Endothelial cell of umbilical vein (primary cell): ENCODE results near the gene AKT1. TPM values are rescaled to one million over a fixed set of nuclear protein-coding genes. Genes with fewer than 3 reads are reported as not detected.
"Not testable (repeated sequence)": the region's sequence is repeated elsewhere in the genome, so short reads cannot be mapped to it uniquely, and the experiment has no call there.

Source experiments
- BruUV-seq: library from RNA; stranded (reverse); fragments of 400-500 nt; replicated peaks from 2 replicates; lab custom pipeline; 2021; lab: Mats Ljungman, UMichigan
- CTCF ChIA-PET: fragments of 300-600, 350-600 bp; sonication (Branson Sonifier 250); formaldehyde crosslinking; loops from one replicate; lab custom pipeline; 2021; ENCODE audit warnings: antibody characterized with exemption, inconsistent platforms; lab: Charles Lee
- POLR2A ChIA-PET: fragments of 300-600, 350-600 bp; sonication (Branson Sonifier 250); formaldehyde crosslinking; loops from one replicate; lab custom pipeline; 2021; ENCODE audit warnings: antibody characterized with exemption, inconsistent platforms; lab: Charles Lee
- DNase-seq: peaks from one replicate; pipeline ENCODE4 v3.0.0-alpha.2; 2011; ENCODE audit warnings: low read depth, low spot score
- FAIRE-seq: peaks from 2 replicates; lab custom pipeline; 2011; peaks lifted over from hg19 to GRCh38; lab: Jason Lieb, UNC
- H2AFZ ChIP-seq: 2 replicates; pipeline ENCODE4 v1.6.0; 2012; ENCODE audit warnings: low read depth, low read length, control low read depth, inconsistent platforms
- H3K27ac ChIP-seq: 2 replicates; pipeline ENCODE4 v1.5.1; 2011; ENCODE audit warnings: low read depth, mild to moderate bottlenecking, control low read depth, low read length, moderate library complexity; ENCODE audit not compliant: insufficient read depth
- H3K27me3 ChIP-seq, 2 experiments: 2 replicates each; pipeline versions ENCODE4 v1.6.0 to v1.6.1; 2011; ENCODE audit warnings: low read length in 2 of 2, mixed read lengths in 1 of 2; ENCODE audit not compliant: control insufficient read depth in 2 of 2, insufficient read depth in 2 of 2
- H3K36me3 ChIP-seq, 2 experiments: 2 replicates in 1 of 2; 3 replicates in 1 of 2; pipeline ENCODE4 v1.5.1; 2011; ENCODE audit warnings: low read length in 2 of 2, mild to moderate bottlenecking in 1 of 2, moderate library complexity in 1 of 2; ENCODE audit not compliant: control insufficient read depth in 2 of 2, insufficient read depth in 2 of 2; ENCODE audit errors: extremely low read depth in 1 of 2
- H3K4me1 ChIP-seq: 3 replicates; pipeline ENCODE4 v1.5.1; 2011; ENCODE audit warnings: mild to moderate bottlenecking, low read length; ENCODE audit not compliant: control insufficient read depth, insufficient read depth; ENCODE audit errors: extremely low read depth
- H3K4me2 ChIP-seq: 2 replicates; pipeline ENCODE4 v1.6.1; 2011; ENCODE audit warnings: low read length, control low read depth, mixed read lengths; ENCODE audit not compliant: insufficient read depth
- H3K4me3 ChIP-seq, 3 experiments: fragments of 200-600 bp in 1 of 3; sonication (generic), shearing (Covaris generic) in 1 of 3; replicated peaks in 1 of 3; 2 replicates each; pipeline ENCODE4 v1.5.1; 2011 to 2016; ENCODE audit warnings: control low read depth in 3 of 3, low read length in 3 of 3, mild to moderate bottlenecking in 2 of 3, inconsistent platforms in 1 of 3, low read depth in 1 of 3, moderate library complexity in 1 of 3; ENCODE audit not compliant: insufficient read depth in 1 of 3
- H3K79me2 ChIP-seq: 2 replicates; pipeline ENCODE4 v1.6.0; 2012; ENCODE audit warnings: low read length, inconsistent platforms; ENCODE audit not compliant: control insufficient read depth, insufficient read depth
- H3K9ac ChIP-seq: replicated peaks from 2 replicates; pipeline ENCODE3; 2011; ENCODE audit warnings: low read length, control low read depth; ENCODE audit not compliant: insufficient read depth; ENCODE audit errors: extremely low read depth
- H3K9me1 ChIP-seq: replicated peaks from 3 replicates; pipeline ENCODE4 v1.6.0; 2011; ENCODE audit warnings: mild to moderate bottlenecking, low read length; ENCODE audit not compliant: control insufficient read depth, insufficient read depth; ENCODE audit errors: extremely low read depth
- H3K9me3 ChIP-seq: replicated peaks from 2 replicates; pipeline ENCODE4 v1.5.1; 2012; ENCODE audit warnings: low read length, inconsistent platforms; ENCODE audit not compliant: control insufficient read depth, insufficient read depth
- H4K20me1 ChIP-seq: replicated peaks from 2 replicates; pipeline ENCODE3; 2011; ENCODE audit warnings: mild to moderate bottlenecking, low read length; ENCODE audit not compliant: control insufficient read depth, insufficient read depth; ENCODE audit errors: extremely low read depth
- EZH2 ChIP-seq: IDR thresholded peaks from 2 replicates; pipeline ENCODE4 v1.6.1; 2012; ENCODE audit warnings: borderline replicate concordance, low read depth, mild to moderate bottlenecking, moderate library complexity, low read length, inconsistent platforms; ENCODE audit not compliant: severe bottlenecking
- FOS ChIP-seq: IDR thresholded peaks from 2 replicates; pipeline ENCODE4 v1.6.1; 2011; ENCODE audit warnings: mild to moderate bottlenecking, low read length, moderate library complexity, borderline replicate concordance; ENCODE audit not compliant: insufficient read depth
- GATA2 ChIP-seq: IDR thresholded peaks from 2 replicates; pipeline ENCODE4 v1.7.0; 2011; ENCODE audit warnings: low read depth, mild to moderate bottlenecking, moderate library complexity, mixed read lengths, low read length; ENCODE audit not compliant: insufficient read length, insufficient read depth
- JUN ChIP-seq: IDR thresholded peaks from 2 replicates; pipeline ENCODE4 v1.6.1; 2011; ENCODE audit warnings: borderline replicate concordance, low read depth; ENCODE audit not compliant: insufficient read length, insufficient read depth
- MYC ChIP-seq: IDR thresholded peaks from one replicate; pipeline ENCODE4 v1.6.1; 2011; ENCODE audit warnings: mild to moderate bottlenecking, low read depth, low read length
- POLR2A ChIP-seq: IDR thresholded peaks from 2 replicates; pipeline ENCODE4 v1.6.1; 2012; ENCODE audit warnings: low read depth, mild to moderate bottlenecking, control low read depth, low read length
- POLR2AphosphoS5 ChIP-seq: IDR thresholded peaks from 2 replicates; pipeline ENCODE4 v1.6.1; 2012; ENCODE audit warnings: low read depth, mild to moderate bottlenecking, control low read depth, low read length, moderate library complexity; ENCODE audit not compliant: insufficient read depth
- dilution Hi-C: fragments of 300-500 bp; cut with MboI; formaldehyde crosslinking; loops from one replicate; pipeline ENCODE4 v1.15.0; 2019; ENCODE audit warnings: low sequenced_read_pairs; ENCODE audit not compliant: extremely low pct_ligation_motif_present
- intact Hi-C: fragments of 100-400 bp; cut with micrococcal nuclease; formaldehyde crosslinking; loops from one replicate; pipeline ENCODE4 v1.10.0; 2022
- polyA plus RNA-seq, 4 experiments: library from polyadenylated mRNA; depleted of rRNA in 3 of 4; stranded (reverse) in 3 of 4; unstranded in 1 of 4; fragments of >200 nt; gene quantifications; 2 replicates each; pipeline versions ENCODE4 v1.2.1 to v1.2.3, GENCODE V29; 2011 to 2012; ENCODE audit warnings: missing spikeins in 1 of 4
- total RNA-seq: library from RNA; stranded (reverse); gene quantifications from 2 replicates; pipeline ENCODE4 v1.2.3, GENCODE V29; 2021
- TF ChIP-seq, protein P1 (sequence below), 2 donors: IDR thresholded peaks; 1 replicate in 1 of 2; 2 replicates in 1 of 2; pipeline ENCODE4 v1.5.1; 2011; ENCODE audit warnings: low read length in 2 of 2, mild to moderate bottlenecking in 2 of 2, moderate library complexity in 2 of 2, control low read depth in 1 of 2, inconsistent platforms in 1 of 2, low read depth in 1 of 2; ENCODE audit not compliant: insufficient read depth in 1 of 2; ENCODE audit errors: extremely low read depth in 1 of 2
- TF ChIP-seq, protein P2 (sequence below): IDR thresholded peaks from 2 replicates; pipeline ENCODE4 v1.6.1; 2011; ENCODE audit not compliant: insufficient read depth, insufficient read length

The AKT1 gene
- total and polyA plus RNA-seq, 2 donors (not counting 3 experiments of a cell fraction or from before 2014, with no cell fraction given): 177 to 191 TPM

GRCh38 chr14:104729835-104730181 lies 65.7 kb downstream of the AKT1 start:
- H3K4me1 ChIP-seq: peaks cover 4% of the 10 kb centered on the region
- DNase-seq: no peak
- dilution Hi-C loops: no loop called here
- no peak overlapping the region for H2AFZ ChIP-seq
- no peaks in the 10 kb centered on the region for H3K9me1 ChIP-seq
- no peak overlapping the region for H3K4me2 ChIP-seq
- H3K79me2 ChIP-seq: no peaks in the 10 kb centered on the region
- no peak overlapping the region for H3K4me3 ChIP-seq
- H3K27ac ChIP-seq: no peak overlapping the region
- no peaks in the 10 kb centered on the region for H3K9me3 ChIP-seq
- TF ChIP-seq POLR2AphosphoS5 (no peak), GATA2 (no peak), POLR2A (no peak), FOS (no peak), EZH2 (no peak), JUN (no peak), MYC (no peak)
- TF ChIP-seq, protein P1, sequence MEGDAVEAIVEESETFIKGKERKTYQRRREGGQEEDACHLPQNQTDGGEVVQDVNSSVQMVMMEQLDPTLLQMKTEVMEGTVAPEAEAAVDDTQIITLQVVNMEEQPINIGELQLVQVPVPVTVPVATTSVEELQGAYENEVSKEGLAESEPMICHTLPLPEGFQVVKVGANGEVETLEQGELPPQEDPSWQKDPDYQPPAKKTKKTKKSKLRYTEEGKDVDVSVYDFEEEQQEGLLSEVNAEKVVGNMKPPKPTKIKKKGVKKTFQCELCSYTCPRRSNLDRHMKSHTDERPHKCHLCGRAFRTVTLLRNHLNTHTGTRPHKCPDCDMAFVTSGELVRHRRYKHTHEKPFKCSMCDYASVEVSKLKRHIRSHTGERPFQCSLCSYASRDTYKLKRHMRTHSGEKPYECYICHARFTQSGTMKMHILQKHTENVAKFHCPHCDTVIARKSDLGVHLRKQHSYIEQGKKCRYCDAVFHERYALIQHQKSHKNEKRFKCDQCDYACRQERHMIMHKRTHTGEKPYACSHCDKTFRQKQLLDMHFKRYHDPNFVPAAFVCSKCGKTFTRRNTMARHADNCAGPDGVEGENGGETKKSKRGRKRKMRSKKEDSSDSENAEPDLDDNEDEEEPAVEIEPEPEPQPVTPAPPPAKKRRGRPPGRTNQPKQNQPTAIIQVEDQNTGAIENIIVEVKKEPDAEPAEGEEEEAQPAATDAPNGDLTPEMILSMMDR (IDR thresholded peaks at IDR 0.05; ENCODE audit: extremely low read depth in 1 of 2, insufficient read depth in 1 of 2, low read depth in 1 of 2, low read length in 2 of 2): no peak
- TF ChIP-seq, protein P2, sequence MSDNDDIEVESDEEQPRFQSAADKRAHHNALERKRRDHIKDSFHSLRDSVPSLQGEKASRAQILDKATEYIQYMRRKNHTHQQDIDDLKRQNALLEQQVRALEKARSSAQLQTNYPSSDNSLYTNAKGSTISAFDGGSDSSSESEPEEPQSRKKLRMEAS: no peak
- H3K27me3 ChIP-seq: no peaks in the 10 kb centered on the region
- H4K20me1 ChIP-seq: no peaks in the 10 kb centered on the region
- no peaks in the 10 kb centered on the region for H3K36me3 ChIP-seq
- BruUV-seq: no TSS peak
- no peak overlapping the region for H3K9ac ChIP-seq
- ChIA-PET POLR2A (no interaction called here), CTCF (no interaction called here)
- intact Hi-C loops: no loop called here
- FAIRE-seq: no peak

DNA sequence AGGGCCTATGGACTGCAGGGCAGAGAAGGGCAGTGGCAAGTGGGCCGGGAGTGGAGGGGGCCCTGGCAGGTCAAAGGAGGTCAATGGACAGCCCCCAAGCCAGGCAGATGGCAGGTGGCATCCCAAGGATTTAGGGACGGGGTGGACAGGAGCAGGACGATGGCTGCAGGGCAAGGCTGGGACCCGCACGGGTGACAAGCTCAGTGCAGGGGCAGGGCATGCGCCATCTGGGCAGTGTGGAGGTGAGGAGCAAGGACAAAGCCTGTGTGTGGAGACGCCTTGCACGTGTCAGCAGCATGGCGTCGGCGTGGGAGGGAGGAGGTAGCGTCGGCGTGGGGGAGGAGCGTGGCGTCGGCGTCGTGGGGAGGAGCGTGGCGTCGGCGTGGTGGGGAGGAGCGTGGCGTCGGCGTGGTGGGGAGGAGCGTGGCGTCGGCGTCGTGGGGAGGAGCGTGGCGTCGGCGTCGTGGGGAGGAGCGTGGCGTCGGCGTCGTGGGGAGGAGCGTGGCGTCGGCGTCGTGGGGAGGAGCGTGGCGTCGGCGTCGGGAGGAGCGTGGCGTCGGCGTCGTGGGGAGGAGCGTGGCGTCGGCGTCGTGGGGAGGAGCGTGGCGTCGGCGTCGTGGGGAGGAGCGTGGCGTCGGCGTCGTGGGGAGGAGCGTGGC lies 66.2 kb downstream of the AKT1 start:
- FAIRE-seq, H3K4me2 ChIP-seq, H3K4me1 ChIP-seq, H3K9me3 ChIP-seq, CTCF ChIA-PET, H3K9ac ChIP-seq, DNase-seq, H3K79me2 ChIP-seq, H3K27ac ChIP-seq, H4K20me1 ChIP-seq, H3K4me3 ChIP-seq, H3K27me3 ChIP-seq, H2AFZ ChIP-seq, BruUV-seq, POLR2A ChIA-PET, H3K36me3 ChIP-seq, intact Hi-C loops, dilution Hi-C loops, H3K9me1 ChIP-seq: not testable (repeated sequence)
